GM18861 (cell line): ENCODE results near the gene DEPP1.

ENCODE experiments used
- ATAC-seq: cut with Tn5 transposase; IDR thresholded peaks from one replicate; pipeline ENCODE4 v1.9.1; 2021; ENCODE audit not compliant: unreplicated experiment

DEPP1 gene

GRCh38 chr10:44934416-44935200 lies 44.0 kb downstream of the DEPP1 start:
- ATAC-seq, result no peak

DNA sequence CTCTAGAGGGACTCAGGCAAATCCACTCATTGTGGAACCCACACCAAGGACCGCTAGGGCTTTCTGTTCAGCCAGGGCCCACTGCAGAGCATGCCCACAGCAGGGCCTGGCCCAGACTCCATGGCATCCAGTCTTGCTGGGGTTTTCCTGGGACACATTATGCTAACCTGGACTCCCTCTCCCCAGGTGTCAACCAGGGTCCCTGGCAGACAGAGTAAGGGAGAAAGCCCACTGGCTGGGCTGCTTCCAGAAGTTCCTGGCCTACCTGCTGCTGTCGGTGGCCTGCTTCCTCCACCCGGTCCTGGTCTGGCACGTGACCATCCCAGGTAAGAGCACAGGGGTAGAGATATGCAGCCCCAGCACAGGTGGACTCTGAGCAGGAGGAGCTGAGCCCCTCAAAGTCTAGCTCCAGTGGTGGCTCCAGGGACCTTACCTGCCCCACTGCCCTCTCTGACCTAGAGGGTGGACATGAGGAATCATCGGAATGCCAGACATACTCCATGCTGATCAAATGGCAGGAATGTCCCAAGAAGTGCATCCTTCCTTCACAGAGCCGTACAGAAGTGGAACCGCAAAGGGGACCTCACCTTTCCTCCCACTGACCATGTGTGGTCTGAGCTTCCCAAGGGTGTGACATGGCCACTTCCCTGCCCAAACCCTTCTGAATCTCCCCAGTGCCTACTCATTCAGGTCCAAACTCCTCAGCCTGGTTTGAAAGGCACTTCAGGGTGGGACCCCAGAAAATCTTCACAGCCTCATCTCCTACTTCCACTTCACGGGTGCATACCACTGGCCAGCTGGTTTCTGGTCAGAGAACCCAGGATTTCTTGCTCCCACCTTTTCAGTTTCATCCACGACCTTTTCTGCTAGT lies 44.9 kb downstream of the DEPP1 start:
- no peak for ATAC-seq

DNA sequence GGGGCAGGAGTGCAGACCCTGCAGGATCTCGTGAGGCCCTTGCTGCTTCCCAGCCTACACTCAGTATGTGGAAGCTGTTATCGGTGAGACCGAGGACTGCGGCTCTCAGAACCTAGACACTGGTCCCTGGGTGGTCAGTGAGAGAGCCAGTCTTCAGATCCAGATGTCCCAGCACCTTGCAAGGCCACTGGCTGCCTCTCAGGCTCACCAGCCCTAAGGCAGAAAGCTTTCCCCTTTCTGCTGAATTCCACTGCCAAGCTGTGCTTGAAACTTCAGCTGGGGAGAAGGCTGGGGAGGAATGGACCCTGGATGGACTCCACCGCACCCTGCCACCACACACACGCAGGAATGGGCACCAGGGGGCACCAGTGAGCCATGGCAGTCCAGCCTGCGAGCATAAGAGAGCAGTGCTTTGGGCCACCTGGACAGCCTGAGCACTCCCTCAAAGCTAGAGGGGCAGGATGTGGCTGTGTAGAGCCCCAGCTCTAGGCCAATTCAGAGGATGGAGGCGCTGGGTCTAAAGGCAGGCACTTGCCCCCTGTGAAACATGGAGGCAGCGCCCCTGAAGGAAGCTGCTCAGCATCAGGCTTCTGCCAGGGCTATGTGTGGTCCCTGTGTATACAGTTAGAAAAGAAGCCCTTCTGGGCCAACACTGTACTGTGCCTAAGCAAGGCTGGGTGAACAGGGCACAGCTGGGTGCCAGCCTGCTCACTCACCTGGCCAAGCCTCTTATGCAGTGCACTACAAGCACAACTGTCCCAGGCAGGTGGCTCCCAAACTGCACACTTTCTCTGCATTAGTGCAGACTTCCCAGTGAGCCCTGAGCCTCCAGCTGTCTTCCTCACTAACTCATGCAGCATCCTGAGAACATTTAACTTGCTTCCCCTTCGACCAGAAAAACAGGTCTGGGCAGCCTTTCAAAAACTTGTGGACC lies 45.8 kb downstream of the DEPP1 start:
- peak; percentile 94 for ATAC-seq

- ATAC-seq, result no peak
Measured at GRCh38 chr10:44931621-44932516, 46.7 kb downstream of the DEPP1 start.

- ATAC-seq, result no peak
Measured at GRCh38 chr10:44930904-44931620, 47.5 kb downstream of the DEPP1 start.

DNA sequence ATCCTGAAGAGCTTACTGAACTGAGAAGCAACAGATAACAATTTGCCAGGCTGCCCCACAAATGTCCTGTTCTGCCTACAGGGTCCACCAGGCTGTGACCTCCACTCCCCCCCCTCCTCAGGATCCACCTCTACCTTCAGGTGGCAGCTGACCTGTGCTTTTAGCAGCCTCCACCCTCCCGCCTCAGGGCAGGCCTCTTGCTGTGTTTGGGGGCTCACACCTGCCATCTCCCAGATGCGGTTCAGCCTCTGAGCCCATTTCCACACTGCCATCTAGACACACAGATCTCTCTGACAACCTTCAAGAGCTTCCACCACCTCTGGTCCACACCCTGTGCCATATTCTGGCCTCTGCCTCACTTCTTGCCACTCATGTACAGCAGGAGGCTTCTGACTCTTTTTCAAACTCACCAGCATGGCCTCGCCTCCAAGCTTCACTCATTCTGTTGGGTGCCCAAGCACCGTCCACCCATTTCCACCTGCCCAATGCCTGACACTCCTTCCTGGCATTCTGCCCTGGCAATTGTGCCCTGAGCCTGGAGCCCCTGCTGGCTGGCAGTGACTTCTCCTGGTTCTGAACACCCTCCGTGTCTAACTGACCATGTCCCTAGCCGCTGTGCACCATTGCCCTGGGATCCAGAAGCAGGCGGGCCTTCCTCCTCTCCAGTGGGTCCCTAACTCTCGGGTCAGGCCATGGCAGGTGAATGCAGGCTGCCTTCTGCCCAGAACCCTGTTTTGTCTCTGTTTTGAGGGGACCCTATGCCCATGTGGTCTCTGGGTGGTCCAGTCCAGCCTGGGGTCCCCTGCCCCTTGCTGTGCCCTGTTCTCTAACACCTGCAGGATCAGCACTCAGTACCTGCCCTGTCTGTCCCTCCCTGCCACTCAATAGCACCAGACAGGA lies 49.0 kb downstream of the DEPP1 start:
- no peak for ATAC-seq

GRCh38 chr10:44928462-44928861 lies 50.1 kb downstream of the DEPP1 start:
- no peak for ATAC-seq

- no peak for ATAC-seq
Measured at GRCh38 chr10:44927352-44927751, 51.3 kb downstream of the DEPP1 start.

- no peak for ATAC-seq
Measured at GRCh38 chr10:44926751-44927351, 51.8 kb downstream of the DEPP1 start.
